Coronary artery (tissue), 2 donors: Measurements from ENCODE around the gene CASZ1.

Experiments used
- DNase-seq: peaks from one replicate; pipeline ENCODE4 v3.0.0-alpha.2; 2017; ENCODE audit warnings: low spot score
- H3K27ac ChIP-seq, 2 donors: fragments of 200-600 bp; sonication (generic); one replicate each; pipeline ENCODE4 v1.5.1; 2016 to 2019
- H3K4me3 ChIP-seq: fragments of 200-600 bp; sonication (generic); 2 replicates; pipeline ENCODE4 v1.5.1; 2016; ENCODE audit warnings: mild to moderate bottlenecking, moderate library complexity
- TF ChIP-seq, protein P1 (sequence below): fragments of 200-600 bp; sonication (generic); IDR thresholded peaks from one replicate; pipeline ENCODE4 v1.5.1; 2019; ENCODE audit warnings: antibody characterized with exemption

Gene CASZ1

DNA sequence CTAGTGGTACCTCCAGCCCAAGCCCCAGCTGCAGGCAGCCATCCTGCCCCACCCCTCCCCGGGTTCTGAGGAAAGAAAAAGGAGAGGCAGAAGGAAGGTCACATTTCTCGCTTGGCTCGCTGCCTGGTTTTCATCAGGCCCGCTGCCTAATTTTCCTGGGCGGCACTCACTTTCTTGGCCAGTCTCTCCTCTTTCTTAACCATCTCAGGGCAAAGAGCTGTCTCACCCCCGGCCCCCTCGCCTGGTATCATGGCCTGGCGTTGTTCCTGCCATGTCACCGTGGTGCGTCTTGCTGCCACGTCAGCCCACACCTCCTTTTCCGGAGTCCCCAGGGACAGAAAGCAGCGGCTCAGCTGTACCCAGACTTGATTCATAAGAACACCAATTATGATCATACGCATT, 26.6 kb upstream of the CASZ1 start:
- DNase-seq: no peak
- no peak overlapping the region for H3K27ac ChIP-seq
- TF ChIP-seq, protein P1, sequence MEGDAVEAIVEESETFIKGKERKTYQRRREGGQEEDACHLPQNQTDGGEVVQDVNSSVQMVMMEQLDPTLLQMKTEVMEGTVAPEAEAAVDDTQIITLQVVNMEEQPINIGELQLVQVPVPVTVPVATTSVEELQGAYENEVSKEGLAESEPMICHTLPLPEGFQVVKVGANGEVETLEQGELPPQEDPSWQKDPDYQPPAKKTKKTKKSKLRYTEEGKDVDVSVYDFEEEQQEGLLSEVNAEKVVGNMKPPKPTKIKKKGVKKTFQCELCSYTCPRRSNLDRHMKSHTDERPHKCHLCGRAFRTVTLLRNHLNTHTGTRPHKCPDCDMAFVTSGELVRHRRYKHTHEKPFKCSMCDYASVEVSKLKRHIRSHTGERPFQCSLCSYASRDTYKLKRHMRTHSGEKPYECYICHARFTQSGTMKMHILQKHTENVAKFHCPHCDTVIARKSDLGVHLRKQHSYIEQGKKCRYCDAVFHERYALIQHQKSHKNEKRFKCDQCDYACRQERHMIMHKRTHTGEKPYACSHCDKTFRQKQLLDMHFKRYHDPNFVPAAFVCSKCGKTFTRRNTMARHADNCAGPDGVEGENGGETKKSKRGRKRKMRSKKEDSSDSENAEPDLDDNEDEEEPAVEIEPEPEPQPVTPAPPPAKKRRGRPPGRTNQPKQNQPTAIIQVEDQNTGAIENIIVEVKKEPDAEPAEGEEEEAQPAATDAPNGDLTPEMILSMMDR: no peak
- H3K4me3 ChIP-seq: no peak overlapping the region

DNA sequence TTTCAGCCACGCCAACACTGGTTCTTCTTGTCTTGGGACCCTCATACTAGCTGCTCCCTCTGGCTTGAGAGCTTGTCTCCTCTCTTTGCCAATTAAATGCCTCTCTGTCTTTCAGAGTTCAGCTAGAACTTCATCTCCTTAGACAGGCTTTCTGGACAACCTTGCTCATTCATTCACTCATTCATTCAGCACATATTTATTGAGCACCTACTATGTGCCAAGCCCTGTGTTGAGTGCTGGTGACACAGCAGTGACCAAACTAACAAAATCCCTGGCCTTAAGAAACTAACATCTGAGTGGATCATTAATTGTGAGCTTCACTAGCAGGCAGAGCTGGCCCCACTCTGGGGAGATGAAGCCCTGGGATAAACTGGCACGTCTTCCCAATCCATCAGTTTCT, 24.9 kb upstream of the CASZ1 start:
- no peak overlapping the region for H3K27ac ChIP-seq
- DNase-seq: no peak
- no peak overlapping the region for H3K4me3 ChIP-seq
- TF ChIP-seq, protein P1: no peak

DNA sequence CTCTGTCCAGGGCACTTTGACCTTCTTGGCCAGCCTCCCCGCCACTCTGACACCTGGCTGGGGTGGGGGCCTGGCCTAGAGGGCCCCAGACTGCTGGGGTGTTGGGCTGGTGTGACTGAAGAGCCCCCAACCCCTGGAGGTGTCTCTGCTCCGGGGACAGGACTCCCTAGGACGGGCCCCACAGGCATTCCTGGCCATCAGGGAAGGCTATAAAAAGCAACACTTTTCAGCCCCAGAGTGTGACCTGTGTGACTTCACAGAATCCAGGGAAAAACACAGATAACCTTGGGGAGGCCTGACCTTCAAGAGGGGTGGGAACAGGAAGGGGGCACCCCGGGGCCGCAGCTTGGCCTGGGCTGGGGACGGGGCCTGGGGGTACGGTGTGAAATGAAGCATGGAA, 24.0 kb upstream of the CASZ1 start:
- no peak overlapping the region for H3K27ac ChIP-seq
- TF ChIP-seq, protein P1: no peak
- DNase-seq: no peak
- H3K4me3 ChIP-seq: no peak overlapping the region

DNA sequence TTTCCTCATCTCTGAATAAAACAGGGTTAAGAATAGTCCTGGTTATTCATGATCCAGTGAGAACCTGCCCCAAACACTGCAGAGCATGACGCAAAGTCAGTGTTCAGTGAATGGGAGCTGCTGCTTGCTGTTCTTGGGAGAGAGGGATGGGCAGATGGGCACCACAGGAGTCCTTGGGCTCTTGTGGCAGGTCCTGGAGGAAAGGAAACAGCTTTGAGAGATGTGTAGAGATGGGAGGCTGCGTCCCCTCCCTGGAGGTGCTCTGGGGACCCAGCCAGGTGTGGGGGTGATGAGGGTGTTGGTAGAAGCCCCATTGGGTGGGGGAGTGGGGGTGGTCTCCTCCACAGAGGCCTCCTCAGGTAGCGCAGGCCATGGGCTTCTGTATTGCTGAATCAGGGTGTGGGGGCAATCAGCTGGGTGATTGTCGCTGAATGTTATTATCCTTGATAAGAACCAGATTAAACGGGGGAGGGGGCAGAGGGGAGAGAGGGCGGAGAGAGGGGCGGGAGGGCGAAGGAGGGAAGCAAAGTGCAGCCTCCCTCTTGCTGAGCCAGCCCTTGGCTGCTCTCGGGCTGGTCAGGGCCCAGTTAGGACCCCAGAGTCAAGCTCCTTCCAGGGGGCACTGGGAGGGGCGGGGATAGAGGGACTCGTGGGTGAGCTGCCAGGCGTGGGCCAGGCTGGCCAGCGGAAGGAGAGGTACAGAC, 22.9 kb upstream of the CASZ1 start:
- no peak overlapping the region for H3K4me3 ChIP-seq
- DNase-seq: no peak
- TF ChIP-seq, protein P1: no peak
- no peak overlapping the region for H3K27ac ChIP-seq

DNA sequence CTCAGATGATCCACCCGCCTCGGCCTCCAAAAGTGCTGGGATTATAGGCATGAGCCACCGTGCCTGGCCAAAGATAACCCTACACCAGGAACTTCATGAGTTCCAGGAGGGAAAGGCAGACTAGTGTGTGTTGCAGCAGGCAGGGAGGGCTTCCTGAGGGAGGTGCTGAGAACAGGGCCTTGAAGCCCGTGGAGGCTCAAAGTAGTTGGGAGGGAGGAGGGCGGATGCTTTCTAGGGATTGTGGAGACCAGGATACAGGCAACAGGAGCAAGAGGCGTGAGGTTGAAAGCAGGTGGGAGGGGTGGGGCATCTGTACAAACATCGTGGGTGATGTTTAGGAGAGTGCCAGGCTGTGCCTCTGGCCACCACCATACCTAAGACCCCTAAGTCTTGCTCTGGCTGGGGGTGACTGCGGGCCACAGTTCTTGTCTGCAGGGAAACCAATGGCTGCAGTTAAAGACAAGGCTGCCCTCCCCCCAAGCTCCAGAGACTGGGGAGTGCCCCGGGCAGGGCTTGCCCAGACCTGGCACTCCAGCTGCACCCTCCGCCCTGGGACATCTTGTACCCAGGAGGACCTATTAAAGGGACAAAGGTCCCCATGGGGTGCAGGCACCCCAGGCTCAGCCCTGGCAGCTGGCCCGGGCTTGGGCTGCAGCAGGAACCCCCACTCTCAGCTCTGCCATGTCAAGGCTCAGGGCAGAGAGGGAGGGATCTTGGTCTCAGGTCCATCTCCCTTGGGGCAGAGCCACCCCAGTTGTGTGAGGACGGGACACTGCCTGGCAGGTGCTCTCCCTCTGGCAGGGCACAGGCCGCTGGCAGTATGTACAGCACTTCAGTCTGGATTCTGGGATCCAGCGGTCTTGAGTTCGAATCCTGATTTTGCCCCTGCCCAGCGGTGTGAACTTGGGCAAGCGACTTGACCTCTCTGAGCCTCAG, 22.1 kb upstream of the CASZ1 start:
- H3K27ac ChIP-seq: no peak overlapping the region
- DNase-seq: no peak
- no peak overlapping the region for H3K4me3 ChIP-seq
- TF ChIP-seq, protein P1: no peak

DNA sequence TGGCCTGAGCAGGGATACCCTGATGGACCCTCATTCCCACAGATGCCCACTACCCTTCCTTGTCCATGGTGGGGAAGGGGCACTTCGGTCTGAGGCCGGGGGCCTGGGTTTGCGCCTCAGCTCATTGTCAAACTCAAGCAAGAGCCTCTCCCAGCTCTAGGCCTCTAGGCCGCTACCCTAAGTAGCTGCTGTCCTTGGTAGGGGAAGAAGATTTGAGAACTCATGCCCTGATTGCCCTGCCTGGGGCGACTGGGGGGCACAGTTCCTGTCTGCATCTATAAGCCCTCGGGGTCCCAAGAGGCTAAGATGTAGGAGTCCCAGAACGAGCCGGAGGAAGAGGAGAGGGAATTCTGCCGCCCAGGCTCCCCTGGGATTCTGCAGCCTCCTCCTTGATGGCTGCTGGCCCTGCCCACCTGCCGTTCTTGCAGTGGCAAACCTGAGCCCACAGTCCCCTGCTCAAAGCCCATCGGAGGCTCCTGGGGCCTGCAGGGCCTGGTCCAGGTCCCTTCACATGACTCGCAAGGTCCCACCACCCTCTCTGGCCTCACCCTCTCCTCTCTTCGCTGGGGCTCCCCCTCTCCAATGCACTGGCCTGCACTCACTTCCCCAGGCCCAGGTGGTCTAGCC, 20.4 kb upstream of the CASZ1 start:
- no peak overlapping the region for H3K27ac ChIP-seq

More for the DNA sequence above, 20.4 kb upstream of the CASZ1 start:
- TF ChIP-seq, protein P1: no peak
- no peak overlapping the region for H3K4me3 ChIP-seq
- DNase-seq: no peak
